Subcutaneous abdominal adipose tissue (tissue), 5 donors: ENCODE measurements around the gene NPDC1.

ENCODE experiments used
- H3K27ac ChIP-seq: one replicate; pipeline ENCODE4 v1.7.0; 2013; ENCODE audit warnings: low read depth, mild to moderate bottlenecking, inconsistent platforms, low read length, moderate library complexity
- H3K27me3 ChIP-seq, 5 donors: one replicate each; pipeline ENCODE4 v1.7.0; 2013; ENCODE audit warnings: low read length in 5 of 5, inconsistent platforms in 1 of 5; ENCODE audit not compliant: control insufficient read depth in 5 of 5, insufficient read depth in 4 of 5
- H3K36me3 ChIP-seq, 5 donors: one replicate each; pipeline ENCODE4 v1.7.0; 2013; ENCODE audit warnings: low read length in 5 of 5; ENCODE audit not compliant: control insufficient read depth in 5 of 5, insufficient read depth in 5 of 5
- H3K4me1 ChIP-seq, 5 donors: one replicate each; pipeline ENCODE4 v1.7.0; 2013; ENCODE audit warnings: low read length in 5 of 5, mild to moderate bottlenecking in 3 of 5, moderate library complexity in 1 of 5; ENCODE audit not compliant: control insufficient read depth in 5 of 5, insufficient read depth in 5 of 5
- H3K4me3 ChIP-seq, 5 donors: one replicate each; pipeline ENCODE4 v1.7.0; 2013; ENCODE audit warnings: low read length in 5 of 5, low read depth in 1 of 5
- H3K9ac ChIP-seq, 5 donors: one replicate each; pipeline ENCODE4 v1.7.0; 2013; ENCODE audit warnings: low read length in 5 of 5, mild to moderate bottlenecking in 4 of 5, moderate library complexity in 3 of 5
- H3K9me3 ChIP-seq, 5 donors: one replicate each; pipeline ENCODE4 v1.7.0; 2013; ENCODE audit warnings: low read length in 5 of 5; ENCODE audit not compliant: control insufficient read depth in 5 of 5
- donor health status: healthy.
- donor health status: healthy.
- donor health status: healthy.
- donor health status: healthy.
- donor health status: healthy.

Gene NPDC1

GRCh38 chr9:137032858-137033257, 13.1 kb downstream of the NPDC1 start:
- H3K9ac ChIP-seq, result peak overlapping the region in 2 of 5 donors; percentile 26 to 41
- H3K9me3 ChIP-seq, result no peaks in the 10 kb centered on the region
- peaks cover 0 to 8% (median 0%) of the 10 kb centered on the region in 5 donors for H3K36me3 ChIP-seq
- no peak overlapping the region for H3K27ac ChIP-seq
- H3K27me3 ChIP-seq, result no peaks in the 10 kb centered on the region
- H3K4me1 ChIP-seq, result peaks cover 0 to 58% (median 39%) of the 10 kb centered on the region in 5 donors
- peak overlapping the region in 4 of 5 donors; percentile 5 to 48 (median 26) for H3K4me3 ChIP-seq

- peaks cover 0 to 2% (median 0%) of the 10 kb centered on the region in 5 donors for H3K36me3 ChIP-seq
- H3K27ac ChIP-seq, result no peak within 1 kb of the TSS
- H3K4me3 ChIP-seq, result peak within 1 kb of the TSS in 3 of 5 donors; percentile 5 to 45 (median 6)
- no peaks in the 10 kb centered on the region for H3K9me3 ChIP-seq
- H3K4me1 ChIP-seq, result peaks cover 3 to 64% (median 45%) of the 10 kb centered on the region in 5 donors
- H3K27me3 ChIP-seq, result no peaks in the 10 kb centered on the region
- peak within 1 kb of the TSS in 2 of 5 donors; percentile 26 to 41 for H3K9ac ChIP-seq
These were observed 13.9 kb downstream of the NPDC1 start, which contains the start of gene FUT7 for GRCh38 chr9:137031904-137032640. FUT7 (minus strand) TSS chr9:137032088; CDS start chr9:137031991, 97 bp downstream.

GRCh38 chr9:137030538-137031527, 15.1 kb downstream of the NPDC1 start:
- Histone ChIP-seq H3K4me3 (no peak overlapping the region), H3K36me3 (no peaks in the 10 kb centered on the region), H3K4me1 (peaks cover 4 to 76% (median 58%) of the 10 kb centered on the region in 5 donors), H3K9ac (no peak overlapping the region), H3K27me3 (no peaks in the 10 kb centered on the region), H3K27ac (no peak overlapping the region), H3K9me3 (no peaks in the 10 kb centered on the region)

GRCh38 chr9:137030006-137030405, 16.0 kb downstream of the NPDC1 start:
- Histone ChIP-seq H3K27ac (no peak overlapping the region), H3K9ac (no peak overlapping the region), H3K27me3 (no peaks in the 10 kb centered on the region), H3K36me3 (no peaks in the 10 kb centered on the region), H3K9me3 (no peaks in the 10 kb centered on the region), H3K4me1 (peaks cover 4 to 80% (median 57%) of the 10 kb centered on the region in 5 donors), H3K4me3 (peak overlapping the region in 1 of 5 donors; percentile 3)

GRCh38 chr9:137029058-137029936, 16.7 kb downstream of the NPDC1 start:
- Histone ChIP-seq H3K27me3 (no peaks in the 10 kb centered on the region), H3K4me3 (peak overlapping the region in 4 of 5 donors; percentile 56 to 70 (median 66)), H3K27ac (no peak overlapping the region), H3K9me3 (no peaks in the 10 kb centered on the region), H3K4me1 (peaks cover 4 to 73% (median 50%) of the 10 kb centered on the region in 5 donors), H3K36me3 (no peaks in the 10 kb centered on the region), H3K9ac (peak overlapping the region in 3 of 5 donors; percentile 10 to 72 (median 57))

- no peaks in the 10 kb centered on the region for H3K9me3 ChIP-seq
- peak overlapping the region in 4 of 5 donors; percentile 43 to 72 (median 60) for H3K9ac ChIP-seq
- no peaks in the 10 kb centered on the region for H3K27me3 ChIP-seq
- H3K36me3 ChIP-seq, result no peaks in the 10 kb centered on the region
- H3K27ac ChIP-seq, result no peak overlapping the region
- peaks cover 4 to 77% (median 50%) of the 10 kb centered on the region in 5 donors for H3K4me1 ChIP-seq
- H3K4me3 ChIP-seq, result peak overlapping the region; percentile 56 to 70 (median 63)
These were observed 17.5 kb downstream of the NPDC1 start for GRCh38 chr9:137028263-137029057.

GRCh38 chr9:137027369-137028262, 18.4 kb downstream of the NPDC1 start, which contains the start of gene ABCA2:
ABCA2 (minus strand) TSS chr9:137028237; CDS start chr9:137028140, 97 bp downstream.
- Histone ChIP-seq H3K4me3 (peak within 1 kb of the TSS; percentile 58 to 70 (median 63)), H3K27ac (no peak within 1 kb of the TSS), H3K9me3 (no peaks in the 10 kb centered on the region), H3K36me3 (no peaks in the 10 kb centered on the region), H3K4me1 (peaks cover 4 to 80% (median 54%) of the 10 kb centered on the region in 5 donors), H3K27me3 (no peaks in the 10 kb centered on the region), H3K9ac (peak within 1 kb of the TSS in 4 of 5 donors; percentile 48 to 79 (median 60))

GRCh38 chr9:137026828-137027227, 19.1 kb downstream of the NPDC1 start:
- Histone ChIP-seq H3K9me3 (no peaks in the 10 kb centered on the region), H3K4me3 (peak overlapping the region in 4 of 5 donors; percentile 55 to 70 (median 61)), H3K4me1 (peaks cover 4 to 74% (median 53%) of the 10 kb centered on the region in 5 donors), H3K27ac (no peak overlapping the region), H3K27me3 (no peaks in the 10 kb centered on the region), H3K9ac (peak overlapping the region in 4 of 5 donors; percentile 26 to 79 (median 49)), H3K36me3 (peaks cover 0 to 4% (median 0%) of the 10 kb centered on the region in 5 donors)
